GM15510 (cell line): ENCODE measurements around the gene RIOK2.

ENCODE experiments used
- POLR2A ChIP-seq: IDR thresholded peaks from 3 replicates; pipeline ENCODE4 v1.6.1; 2011; ENCODE audit warnings: borderline replicate concordance; ENCODE audit not compliant: insufficient read length; ENCODE audit errors: extremely low read depth

Gene RIOK2

GRCh38 chr5:97182571-97183099 lies 412 bp downstream of the RIOK2 start:
- no peak for TF ChIP-seq POLR2A

- TF ChIP-seq POLR2A = no peak
These were observed 1.0 kb downstream of the RIOK2 start for GRCh38 chr5:97181856-97182545.

GRCh38 chr5:97172227-97172626 lies 10.8 kb downstream of the RIOK2 start:
- TF ChIP-seq POLR2A = no peak

GRCh38 chr5:97171703-97172102 lies 11.3 kb downstream of the RIOK2 start:
- TF ChIP-seq POLR2A = no peak

- TF ChIP-seq POLR2A = no peak
These were observed 15.6 kb downstream of the RIOK2 start for GRCh38 chr5:97167435-97167834.

GRCh38 chr5:97165726-97166125 lies 17.3 kb downstream of the RIOK2 start:
- no peak for TF ChIP-seq POLR2A

GRCh38 chr5:97164846-97165245 lies 18.2 kb downstream of the RIOK2 start:
- no peak for TF ChIP-seq POLR2A

- no peak for TF ChIP-seq POLR2A
These were observed 19.2 kb downstream of the RIOK2 start for GRCh38 chr5:97163790-97164285.

GRCh38 chr5:97163360-97163764 lies 19.7 kb downstream of the RIOK2 start:
- no peak for TF ChIP-seq POLR2A

GRCh38 chr5:97162045-97162444 lies 21.0 kb downstream of the RIOK2 start:
- TF ChIP-seq POLR2A = no peak

GRCh38 chr5:97157689-97158088 lies 25.4 kb downstream of the RIOK2 start:
- no peak for TF ChIP-seq POLR2A

- no peak for TF ChIP-seq POLR2A
These were observed 31.7 kb downstream of the RIOK2 start for GRCh38 chr5:97151370-97151769.

- no peak for TF ChIP-seq POLR2A
These were observed 32.6 kb downstream of the RIOK2 start for GRCh38 chr5:97150401-97150800.

- no peak for TF ChIP-seq POLR2A
These were observed 33.3 kb downstream of the RIOK2 start for GRCh38 chr5:97149709-97150108.

GRCh38 chr5:97148288-97148687 lies 34.8 kb downstream of the RIOK2 start:
- no peak for TF ChIP-seq POLR2A

- TF ChIP-seq POLR2A = no peak
These were observed 39.3 kb downstream of the RIOK2 start for GRCh38 chr5:97143704-97144103.

GRCh38 chr5:97142521-97143254 lies 40.4 kb downstream of the RIOK2 start, which contains the start of gene LIX1:
Gene LIX1 (minus strand): TSS chr5:97142611. CDS start chr5:97142576, 35 bp downstream.
- TF ChIP-seq POLR2A = no peak

- TF ChIP-seq POLR2A = no peak
These were observed 41.5 kb downstream of the RIOK2 start for GRCh38 chr5:97141539-97141938.
